HEK293 (cell line): ENCODE data around the gene TNS3.
A peak's percentile ranks its signal among the peaks of the same experiment; 100 is the strongest.

Source experiments
- CTCF ChIA-PET: fragments of 350-600 bp; formaldehyde crosslinking; extraction: SDS; loops from one replicate; lab custom pipeline; 2021; ENCODE audit warnings: antibody characterized with exemption; lab: Yijun Ruan, JAX
- POLR2A ChIA-PET: fragments of 300-600 bp; formaldehyde crosslinking; extraction: SDS; loops from one replicate; lab custom pipeline; 2020; ENCODE audit warnings: antibody characterized with exemption, inconsistent platforms; lab: Yijun Ruan, JAX
- H3K27ac ChIP-seq: fragments of 200-500 bp; sonication (Bioruptor generic); 2 replicates; pipeline ENCODE4 v1.5.1; 2014; ENCODE audit warnings: low read depth, low read length, control low read depth, inconsistent platforms; ENCODE audit errors: extremely low read depth
- H3K36me3 ChIP-seq, 2 experiments: fragments of 200-500 bp in 1 of 2; sonication (Bioruptor generic) in 1 of 2; 1 replicate in 1 of 2; 2 replicates in 1 of 2; pipeline ENCODE4 v1.5.1; 2014 to 2017; ENCODE audit warnings: inconsistent platforms in 2 of 2, low read length in 2 of 2; ENCODE audit not compliant: control insufficient read depth in 2 of 2, insufficient read depth in 1 of 2
- H3K4me1 ChIP-seq: fragments of 200-500 bp; sonication (Bioruptor generic); 2 replicates; pipeline ENCODE4 v1.5.1; 2014; ENCODE audit warnings: mild to moderate bottlenecking, low read length, inconsistent platforms; ENCODE audit not compliant: control insufficient read depth, insufficient read depth
- H3K4me3 ChIP-seq: 2 replicates; pipeline ENCODE4 v1.5.1; 2011; ENCODE audit warnings: low read depth, mild to moderate bottlenecking, control low read depth, low read length, moderate library complexity
- H3K9me3 ChIP-seq: fragments of 200-500 bp; sonication (Bioruptor generic); 2 replicates; pipeline ENCODE4 v1.5.1; 2014; ENCODE audit warnings: low read depth, low read length, inconsistent platforms; ENCODE audit not compliant: control insufficient read depth, insufficient read depth
- KLF1 ChIP-seq: fragments of 450-650 bp; formaldehyde crosslinking; IDR thresholded peaks from 2 replicates; pipeline ENCODE4 v1.5.1; 2016; ENCODE audit warnings: missing biosample characterization, missing genetic modification characterization
- KLF17 ChIP-seq: fragments of 450-650 bp; formaldehyde crosslinking; IDR thresholded peaks from 2 replicates; pipeline ENCODE4 v1.5.1; 2016; ENCODE audit warnings: missing biosample characterization, missing genetic modification characterization
- PRDM1 ChIP-seq: fragments of 450-650 bp; formaldehyde crosslinking; IDR thresholded peaks from 2 replicates; pipeline ENCODE4; 2016; ENCODE audit warnings: missing biosample characterization, missing genetic modification characterization
- PRDM10 ChIP-seq: fragments of 450-650 bp; formaldehyde crosslinking; IDR thresholded peaks from 2 replicates; pipeline ENCODE4 v1.5.1; 2016; ENCODE audit warnings: missing biosample characterization, missing genetic modification characterization
- RBAK ChIP-seq: fragments of 450-650 bp; formaldehyde crosslinking; IDR thresholded peaks from 2 replicates; pipeline ENCODE4 v1.5.1; 2016; ENCODE audit warnings: missing biosample characterization, missing genetic modification characterization
- YY2 ChIP-seq: fragments of 450-650 bp; formaldehyde crosslinking; IDR thresholded peaks from 2 replicates; pipeline ENCODE4 v1.5.1; 2016; ENCODE audit warnings: missing biosample characterization, missing genetic modification characterization
- ZBTB17 ChIP-seq: fragments of 450-650 bp; formaldehyde crosslinking; IDR thresholded peaks from 2 replicates; pipeline ENCODE4 v1.5.1; 2016; ENCODE audit warnings: missing biosample characterization, missing genetic modification characterization
- ZBTB21 ChIP-seq: fragments of 450-650 bp; formaldehyde crosslinking; IDR thresholded peaks from 2 replicates; pipeline ENCODE4 v1.5.1; 2017; ENCODE audit warnings: missing biosample characterization, missing genetic modification characterization
- ZNF148 ChIP-seq: fragments of 450-650 bp; formaldehyde crosslinking; IDR thresholded peaks from 2 replicates; pipeline ENCODE4 v1.5.0; 2017; ENCODE audit warnings: missing biosample characterization, missing genetic modification characterization, borderline replicate concordance
- ZNF214 ChIP-seq: fragments of 450-650 bp; formaldehyde crosslinking; IDR thresholded peaks from 2 replicates; pipeline ENCODE4 v1.5.1; 2017; ENCODE audit warnings: missing biosample characterization, mild to moderate bottlenecking, missing genetic modification characterization, borderline replicate concordance
- ZNF26 ChIP-seq: fragments of 450-650 bp; formaldehyde crosslinking; IDR thresholded peaks from 2 replicates; pipeline ENCODE4 v1.5.1; 2016; ENCODE audit warnings: missing biosample characterization, missing genetic modification characterization
- ZNF776 ChIP-seq: fragments of 450-650 bp; formaldehyde crosslinking; IDR thresholded peaks from 2 replicates; pipeline ENCODE4 v1.5.0; 2017; ENCODE audit warnings: missing biosample characterization, missing genetic modification characterization, borderline replicate concordance
- ZNF792 ChIP-seq: fragments of 450-650 bp; formaldehyde crosslinking; IDR thresholded peaks from 2 replicates; pipeline ENCODE4 v1.5.1; 2016; ENCODE audit warnings: missing biosample characterization, missing genetic modification characterization

The TNS3 gene

GRCh38 chr7:47581438-47581803 is 490 bp downstream of the TNS3 start:
- Histone ChIP-seq H3K9me3 (no peaks in the 10 kb centered on the region), H3K4me1 (no peaks in the 10 kb centered on the region; the same call in 1 of the 2 replicates), H3K4me3 (peak overlapping the region; percentile 64), H3K27ac (peak overlapping the region; percentile 62; the same call in 1 of the 2 replicates), H3K36me3 (no peaks in the 10 kb centered on the region)
- POLR2A ChIA-PET = no interaction called here
- TF ChIP-seq ZBTB21 (tag by site-specific recombination) (no peak), YY2 (no peak), ZBTB17 (tag by site-specific recombination) (no peak), ZNF214 (tag by site-specific recombination) (no peak), PRDM1 (tag by site-specific recombination) (no peak), ZNF792 (tag by site-specific recombination) (no peak)
- CTCF ChIA-PET = interaction anchor here (1.2 to 1.3 kb wide), 4 partner anchors 20 to 238 kb away, joined by 4 to 6 read pairs (median 5); no protein-coding TSS in a partner anchor

GRCh38 chr7:47580811-47581331 is 1.0 kb downstream of the TNS3 start:
- ChIA-PET POLR2A (no interaction called here), CTCF (interaction anchor here (1.2 kb wide), 2 partner anchors 19 to 136 kb away, joined by 5 to 6 read pairs; no protein-coding TSS in a partner anchor)
- peak overlapping the region; percentile 64; the same call in 1 of the 2 replicates for H3K4me3 ChIP-seq
- H3K9me3 ChIP-seq = no peaks in the 10 kb centered on the region
- H3K27ac ChIP-seq = no peak overlapping the region
- no peaks in the 10 kb centered on the region; the same call in 1 of the 2 replicates for H3K4me1 ChIP-seq
- H3K36me3 ChIP-seq = no peaks in the 10 kb centered on the region
- TF ChIP-seq ZBTB17 (tag by site-specific recombination) (0 out of 2 replicates have a peak, but pooled peaks have one; percentile 33), PRDM10 (tag by site-specific recombination) (no peak), ZNF776 (no peak)

- TF ChIP-seq KLF17 (tag by site-specific recombination) (no peak), KLF1 (tag by site-specific recombination) (0 out of 2 replicates have a peak, but pooled peaks have one; percentile 9)
- POLR2A ChIA-PET = no interaction called here
- H3K9me3 ChIP-seq = no peaks in the 10 kb centered on the region
- no peaks in the 10 kb centered on the region for H3K36me3 ChIP-seq
- CTCF ChIA-PET = no interaction called here
- H3K4me1 ChIP-seq = no peaks in the 10 kb centered on the region; the same call in 1 of the 2 replicates
- H3K4me3 ChIP-seq = no peak overlapping the region
- H3K27ac ChIP-seq = no peak overlapping the region
These were observed 1.7 kb downstream of the TNS3 start for GRCh38 chr7:47580175-47580706.

- Histone ChIP-seq H3K36me3 (no peaks in the 10 kb centered on the region), H3K27ac (no peak overlapping the region), H3K4me3 (no peak overlapping the region), H3K4me1 (no peaks in the 10 kb centered on the region; the same call in 1 of the 2 replicates), H3K9me3 (no peaks in the 10 kb centered on the region)
- POLR2A ChIA-PET = no interaction called here
- CTCF ChIA-PET = no interaction called here
- TF ChIP-seq ZNF26 (tag by site-specific recombination) = no peak
- no peak for TF ChIP-seq RBAK (tag by site-specific recombination)
- TF ChIP-seq YY2 = no peak
- TF ChIP-seq ZNF148 (tag by site-specific recombination) = no peak
- TF ChIP-seq, all 188 proteins: peak for 0
These were observed 2.5 kb downstream of the TNS3 start for GRCh38 chr7:47579458-47579857.
